ENCODE results near the gene ELMO3. TPM values are rescaled to one million over a fixed set of nuclear protein-coding genes. Genes with fewer than 3 reads are reported as not detected.

ELMO3 gene
- total RNA-seq, 1 experiment from 2014 or later, result 8.6 TPM

GRCh38 chr16:67150833-67151396, 48.0 kb upstream of the ELMO3 start, which contains the start of gene B3GNT9:
Gene B3GNT9 (minus strand): TSS chr16:67150998. CDS start chr16:67150485, 513 bp downstream.
- Histone ChIP-seq H3K9ac (ENCODE audit: extremely low read depth, insufficient read length, low read length) (no peak within 1 kb of the TSS), H2AFZ (ENCODE audit: low read length) (peak within 1 kb of the TSS; percentile 57), H3K27ac (ENCODE audit: insufficient read length, low read depth, low read length) (no peak within 1 kb of the TSS)

More at GRCh38 chr16:67150833-67151396, 48.0 kb upstream of the ELMO3 start, which contains the start of gene B3GNT9:
- DNase-seq, result peak; percentile 82
- Mint-ChIP-seq H3K9me3 (peaks cover 0 to 5% of the 10 kb centered on the region in 2 experiments; a peak in 3 of 5 replicates), H3K27me3 (ENCODE audit: low read depth) (peaks cover 50% of the 10 kb centered on the region), H3K4me1 (peaks cover 10 to 16% of the 10 kb centered on the region in 2 experiments), H3K27ac (peak within 1 kb of the TSS in 2 of 3 experiments; percentile 13 to 28; a peak in 1 of 7 replicates), H3K4me3 (peak within 1 kb of the TSS; percentile 65 to 80), H3K36me3 (ENCODE audit: insufficient read depth in 1 of 3, low read depth in 3 of 3) (peaks cover 10 to 32% (median 30%) of the 10 kb centered on the region in 3 experiments)
- H4K91ac ChIP-seq (ENCODE audit: insufficient read length, low read depth, low read length), result no peak within 1 kb of the TSS
- no peaks in the 10 kb centered on the region for H3K79me1 ChIP-seq (ENCODE audit: insufficient read depth, low read depth, low read length, poor library complexity, severe bottlenecking)
- H3K23me2 ChIP-seq (ENCODE audit: insufficient read length, low read depth, low read length, poor library complexity, severe bottlenecking), result peaks cover 15% of the 10 kb centered on the region
- H3K79me2 ChIP-seq (ENCODE audit: insufficient read depth, low read length), result no peaks in the 10 kb centered on the region
- H3T11ph ChIP-seq (ENCODE audit: low read length), result no peak within 1 kb of the TSS
- H4K20me1 ChIP-seq (ENCODE audit: control insufficient read depth, insufficient read depth, insufficient read length), result no peaks in the 10 kb centered on the region
- no peak within 1 kb of the TSS for H2BK20ac ChIP-seq (ENCODE audit: low read depth, low read length, poor library complexity, severe bottlenecking)
- no peak within 1 kb of the TSS; the same call in 1 of the 2 replicates for H3K14ac ChIP-seq (ENCODE audit: insufficient read depth, low read length)
- WGBS (ENCODE audit: extremely low coverage, insufficient read length, low lambda C conversion rate), result no CpG with 5 or more reads among the region's 34 CpGs
- H2BK120ac ChIP-seq (ENCODE audit: low read depth, low read length, poor library complexity, severe bottlenecking), result no peak within 1 kb of the TSS
- H2AK5ac ChIP-seq (ENCODE audit: insufficient read length, low read length), result no peak within 1 kb of the TSS
- H3K4ac ChIP-seq (ENCODE audit: low read depth, low read length), result no peak within 1 kb of the TSS
- peaks cover 33% of the 10 kb centered on the region for H3K27me3 ChIP-seq (ENCODE audit: insufficient read depth, low read length)
- no peaks in the 10 kb centered on the region for H3K9me3 ChIP-seq (ENCODE audit: control insufficient read depth, low read depth, low read length)
- H3K23ac ChIP-seq (ENCODE audit: insufficient read length, low read depth, low read length), result no peak within 1 kb of the TSS
- H2BK12ac ChIP-seq (ENCODE audit: insufficient read length, low read depth, low read length), result no peak within 1 kb of the TSS
- no peak within 1 kb of the TSS for H4K5ac ChIP-seq (ENCODE audit: insufficient read length, low read depth, low read length)
- H3K4me1 ChIP-seq (ENCODE audit: insufficient read depth, low read length), result no peaks in the 10 kb centered on the region
- H2BK5ac ChIP-seq (ENCODE audit: insufficient read length, low read length), result no peak within 1 kb of the TSS
- H4K8ac ChIP-seq (replicated peaks; ENCODE audit: insufficient read length, low read depth, low read length), result no peak within 1 kb of the TSS
- peak within 1 kb of the TSS; percentile 46 for H3K18ac ChIP-seq (ENCODE audit: insufficient read length, low read depth, low read length)
- no peak within 1 kb of the TSS for H3K56ac ChIP-seq (ENCODE audit: insufficient read length, low read depth, low read length)
- peak within 1 kb of the TSS; percentile 65 for H3K4me2 ChIP-seq (ENCODE audit: insufficient read depth, insufficient read length, low read length)
- no peak for TF ChIP-seq CTCF (conservative IDR thresholded peaks at IDR 0.05)
- no peak within 1 kb of the TSS for H2BK15ac ChIP-seq (ENCODE audit: low read depth, low read length)

All from H9 (cell line).